ENCODE measurements around the gene BPHL. TPM values are rescaled to one million over a fixed set of nuclear protein-coding genes. Genes with fewer than 3 reads are reported as not detected.
"Not testable (repeated sequence)": the region's sequence is repeated elsewhere in the genome, so short reads cannot be mapped to it uniquely, and the experiment has no call there.

Gene BPHL
- total RNA-seq, 6 experiments from 2014 or later, result 30.4 to 142 (median 68.6) TPM

GRCh38 chr6:3136292-3137011 lies 17.9 kb downstream of the BPHL start:
- no peak overlapping the region for H3K4me3 ChIP-seq
- ATAC-seq, result peak in 1 of 4 donors; percentile 1
- peak overlapping the region; percentile 71 to 77 (median 77) for H3K27ac ChIP-seq
- no peaks in the 10 kb centered on the region for H3K27me3 ChIP-seq
- peaks cover 0 to 60% (median 28%) of the 10 kb centered on the region in 4 donors for H3K4me1 ChIP-seq
- DNase-seq, result no peak
- 30% methylated on average over 8 of the region's 8 CpGs for WGBS (ENCODE audit: insufficient coverage, low coverage, low lambda C conversion rate, missing lambda C conversion rate)
- no peaks in the 10 kb centered on the region for H3K9me3 ChIP-seq
- TF ChIP-seq POLR2A (IDR thresholded peaks at IDR 0.05) (no peak), CTCF (IDR thresholded peaks at IDR 0.05) (no peak)
- intact Hi-C loops (cut with DNase I), result no loop called here
- H3K36me3 ChIP-seq, result peaks cover 0 to 19% (median 5%) of the 10 kb centered on the region in 4 donors

GRCh38 chr6:3137057-3137777 lies 18.7 kb downstream of the BPHL start:
- Histone ChIP-seq H3K27me3 (no peaks in the 10 kb centered on the region), H3K9me3 (no peaks in the 10 kb centered on the region), H3K36me3 (peaks cover 0 to 25% (median 7%) of the 10 kb centered on the region in 4 donors), H3K27ac (peak overlapping the region; percentile 60 to 77 (median 71)), H3K4me1 (peaks cover 0 to 62% (median 28%) of the 10 kb centered on the region in 4 donors), H3K4me3 (no peak overlapping the region)
- intact Hi-C loops (cut with DNase I), result no loop called here
- TF ChIP-seq POLR2A (IDR thresholded peaks at IDR 0.05) (no peak), CTCF (IDR thresholded peaks at IDR 0.05) (no peak)
- ATAC-seq (peak; percentile 41 to 59 (median 44)), DNase-seq (peak in 2 of 3 donors; percentile 29 to 62)
- 60% methylated on average over 12 of the region's 12 CpGs for WGBS (ENCODE audit: insufficient coverage, low coverage, low lambda C conversion rate, missing lambda C conversion rate)

GRCh38 chr6:3137873-3138272 lies 19.4 kb downstream of the BPHL start:
- Histone ChIP-seq H3K27ac (peak overlapping the region; percentile 13 to 71 (median 57)), H3K4me1 (peaks cover 0 to 66% (median 28%) of the 10 kb centered on the region in 4 donors), H3K36me3 (peaks cover 0 to 32% (median 10%) of the 10 kb centered on the region in 4 donors)
- 46% methylated on average over 6 of the region's 6 CpGs for WGBS (ENCODE audit: insufficient coverage, low coverage, low lambda C conversion rate, missing lambda C conversion rate)
- ATAC-seq; H3K27me3 ChIP-seq; DNase-seq; H3K4me3 ChIP-seq; H3K9me3 ChIP-seq; intact Hi-C loops (cut with DNase I): not testable (repeated sequence)

GRCh38 chr6:3138341-3138740 lies 19.8 kb downstream of the BPHL start:
- peak in 2 of 4 donors; percentile 6 to 17 for ATAC-seq
- 33% methylated on average over 1 of the region's 1 CpG for WGBS (ENCODE audit: insufficient coverage, low coverage, low lambda C conversion rate, missing lambda C conversion rate)
- no peak for DNase-seq
- Histone ChIP-seq H3K27me3 (no peaks in the 10 kb centered on the region), H3K36me3 (peaks cover 0 to 37% (median 12%) of the 10 kb centered on the region in 4 donors), H3K4me3 (no peak overlapping the region), H3K4me1 (peaks cover 0 to 66% (median 27%) of the 10 kb centered on the region in 4 donors), H3K9me3 (no peaks in the 10 kb centered on the region), H3K27ac (peak overlapping the region; percentile 55 to 71 (median 57))
- intact Hi-C loops (cut with DNase I), result no loop called here
- TF ChIP-seq POLR2A (IDR thresholded peaks at IDR 0.05), result no peak

- no peaks in the 10 kb centered on the region for H3K9me3 ChIP-seq
- TF ChIP-seq CTCF (IDR thresholded peaks at IDR 0.05) (no peak), POLR2A (IDR thresholded peaks at IDR 0.05) (peak; percentile 32)
- intact Hi-C loops (cut with DNase I), result no loop called here
- H3K27me3 ChIP-seq, result no peaks in the 10 kb centered on the region
- H3K4me3 ChIP-seq, result no peak overlapping the region
- ATAC-seq (peak; percentile 74 to 85 (median 80)), DNase-seq (peak; percentile 81 to 91 (median 90))
- H3K4me1 ChIP-seq, result peaks cover 0 to 63% (median 23%) of the 10 kb centered on the region in 4 donors
- H3K27ac ChIP-seq, result peak overlapping the region; percentile 55 to 71 (median 67)
- 11% methylated on average over 6 of the region's 14 CpGs for WGBS (ENCODE audit: insufficient coverage, low coverage, low lambda C conversion rate, missing lambda C conversion rate)
- H3K36me3 ChIP-seq, result peaks cover 0 to 41% (median 14%) of the 10 kb centered on the region in 4 donors
These were observed 20.8 kb downstream of the BPHL start for GRCh38 chr6:3139090-3139903.

All from right lobe of liver (tissue), 6 donors.